ENCODE results near the gene SAP30BP.

Gene SAP30BP

DNA sequence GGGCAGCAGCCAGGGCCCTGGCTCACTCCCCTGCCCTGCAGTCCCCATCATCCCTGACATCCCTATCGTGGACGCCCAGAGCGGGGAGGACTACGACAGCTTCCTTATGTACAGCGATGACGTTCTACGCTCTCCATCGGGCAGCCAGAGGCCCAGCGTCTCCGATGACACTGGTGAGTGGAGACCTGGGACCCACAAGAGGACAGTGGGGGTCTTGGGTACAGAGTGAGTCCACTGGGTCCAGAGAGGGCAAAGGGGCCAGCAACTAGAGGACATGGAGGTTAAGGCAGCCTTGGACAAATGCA lies 85.2 kb downstream of the SAP30BP start:
- peaks cover 4% of the 10 kb centered on the region for H3F3A ChIP-seq (ENCODE audit: control insufficient read depth, insufficient read depth)
- H3K9me2 ChIP-seq (replicated peaks; ENCODE audit: control insufficient read depth, low read length): no peaks in the 10 kb centered on the region
- H3K79me2 ChIP-seq (ENCODE audit: control insufficient read depth, low read length): no peaks in the 10 kb centered on the region
- TF ChIP-seq, protein P1, sequence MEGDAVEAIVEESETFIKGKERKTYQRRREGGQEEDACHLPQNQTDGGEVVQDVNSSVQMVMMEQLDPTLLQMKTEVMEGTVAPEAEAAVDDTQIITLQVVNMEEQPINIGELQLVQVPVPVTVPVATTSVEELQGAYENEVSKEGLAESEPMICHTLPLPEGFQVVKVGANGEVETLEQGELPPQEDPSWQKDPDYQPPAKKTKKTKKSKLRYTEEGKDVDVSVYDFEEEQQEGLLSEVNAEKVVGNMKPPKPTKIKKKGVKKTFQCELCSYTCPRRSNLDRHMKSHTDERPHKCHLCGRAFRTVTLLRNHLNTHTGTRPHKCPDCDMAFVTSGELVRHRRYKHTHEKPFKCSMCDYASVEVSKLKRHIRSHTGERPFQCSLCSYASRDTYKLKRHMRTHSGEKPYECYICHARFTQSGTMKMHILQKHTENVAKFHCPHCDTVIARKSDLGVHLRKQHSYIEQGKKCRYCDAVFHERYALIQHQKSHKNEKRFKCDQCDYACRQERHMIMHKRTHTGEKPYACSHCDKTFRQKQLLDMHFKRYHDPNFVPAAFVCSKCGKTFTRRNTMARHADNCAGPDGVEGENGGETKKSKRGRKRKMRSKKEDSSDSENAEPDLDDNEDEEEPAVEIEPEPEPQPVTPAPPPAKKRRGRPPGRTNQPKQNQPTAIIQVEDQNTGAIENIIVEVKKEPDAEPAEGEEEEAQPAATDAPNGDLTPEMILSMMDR (IDR thresholded peaks at IDR 0.05; ENCODE audit: low read depth, low read length, poor library complexity, severe bottlenecking): no peak
- TF ChIP-seq EZH2phosphoT487 (IDR thresholded peaks at IDR 0.05; ENCODE audit: borderline replicate concordance, low read length): no peak
- H3K4me1 ChIP-seq (ENCODE audit: control insufficient read depth, low read length): peaks cover 39% of the 10 kb centered on the region
- no peaks in the 10 kb centered on the region for H3K36me3 ChIP-seq (ENCODE audit: control insufficient read depth, low read length)
- H3K4me3 ChIP-seq (ENCODE audit: low read length): no peak overlapping the region
- no peak overlapping the region for H3K27ac ChIP-seq (ENCODE audit: low read depth, low read length)
- H4K20me1 ChIP-seq (ENCODE audit: control insufficient read depth, insufficient read depth, low read depth, low read length): no peaks in the 10 kb centered on the region
- H3K27me3 ChIP-seq (ENCODE audit: control insufficient read depth, low read length): no peaks in the 10 kb centered on the region
- no peak overlapping the region for H3K4me2 ChIP-seq (ENCODE audit: low read length)
- H3K9me3 ChIP-seq (ENCODE audit: control insufficient read depth, insufficient read depth, low read length): no peaks in the 10 kb centered on the region

DNA sequence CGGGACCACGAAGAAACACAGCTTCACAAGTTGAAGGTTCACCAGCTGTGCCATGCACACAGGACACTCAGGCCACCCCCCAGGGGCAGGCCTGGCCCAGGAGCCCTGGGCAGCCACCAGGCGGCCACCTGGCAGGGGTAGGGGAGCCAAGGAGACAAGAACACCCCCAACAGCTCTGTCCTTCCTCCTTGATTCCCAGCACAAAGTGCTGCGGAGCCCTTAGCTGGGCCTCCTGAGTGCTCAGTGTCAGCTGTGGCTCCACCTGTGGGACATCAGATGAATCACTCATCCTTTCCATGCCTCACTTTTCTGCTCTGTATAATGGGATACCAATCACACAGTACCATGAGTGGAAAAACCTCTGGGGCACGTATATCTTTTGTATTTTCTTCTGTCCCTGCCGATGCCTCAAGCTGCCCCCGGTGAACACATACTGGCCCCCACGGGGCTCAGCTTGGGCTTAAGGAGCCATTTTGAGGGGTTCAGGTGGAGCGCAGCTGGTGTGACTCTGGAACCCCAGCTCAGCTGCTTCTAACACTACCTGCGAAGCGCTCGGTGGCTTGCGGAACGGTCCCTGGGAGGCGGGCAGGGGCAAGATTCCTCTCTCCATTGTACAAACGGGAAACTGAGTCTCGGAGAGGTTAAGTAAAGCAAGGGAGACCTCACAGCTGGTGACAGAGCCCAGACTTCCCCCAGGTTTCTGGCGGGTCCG lies 85.8 kb downstream of the SAP30BP start:
- Histone ChIP-seq H3K27me3 (ENCODE audit: control insufficient read depth, low read length) (no peaks in the 10 kb centered on the region), H3K4me2 (ENCODE audit: low read length) (peak overlapping the region; percentile 78), H3K27ac (ENCODE audit: low read depth, low read length) (no peak overlapping the region), H3K4me3 (ENCODE audit: low read length) (peak overlapping the region; percentile 81), H3K9me2 (replicated peaks; ENCODE audit: control insufficient read depth, low read length) (no peaks in the 10 kb centered on the region), H3K79me2 (ENCODE audit: control insufficient read depth, low read length) (no peaks in the 10 kb centered on the region), H3K36me3 (ENCODE audit: control insufficient read depth, low read length) (no peaks in the 10 kb centered on the region), H4K20me1 (ENCODE audit: control insufficient read depth, insufficient read depth, low read depth, low read length) (no peaks in the 10 kb centered on the region), H3F3A (ENCODE audit: control insufficient read depth, insufficient read depth) (peaks cover 4% of the 10 kb centered on the region), H3K9me3 (ENCODE audit: control insufficient read depth, insufficient read depth, low read length) (no peaks in the 10 kb centered on the region), H3K4me1 (ENCODE audit: control insufficient read depth, low read length) (peaks cover 36% of the 10 kb centered on the region)
- TF ChIP-seq EZH2phosphoT487 (IDR thresholded peaks at IDR 0.05; ENCODE audit: borderline replicate concordance, low read length): no peak
- TF ChIP-seq, protein P1 (IDR thresholded peaks at IDR 0.05; ENCODE audit: low read depth, low read length, poor library complexity, severe bottlenecking): no peak

DNA sequence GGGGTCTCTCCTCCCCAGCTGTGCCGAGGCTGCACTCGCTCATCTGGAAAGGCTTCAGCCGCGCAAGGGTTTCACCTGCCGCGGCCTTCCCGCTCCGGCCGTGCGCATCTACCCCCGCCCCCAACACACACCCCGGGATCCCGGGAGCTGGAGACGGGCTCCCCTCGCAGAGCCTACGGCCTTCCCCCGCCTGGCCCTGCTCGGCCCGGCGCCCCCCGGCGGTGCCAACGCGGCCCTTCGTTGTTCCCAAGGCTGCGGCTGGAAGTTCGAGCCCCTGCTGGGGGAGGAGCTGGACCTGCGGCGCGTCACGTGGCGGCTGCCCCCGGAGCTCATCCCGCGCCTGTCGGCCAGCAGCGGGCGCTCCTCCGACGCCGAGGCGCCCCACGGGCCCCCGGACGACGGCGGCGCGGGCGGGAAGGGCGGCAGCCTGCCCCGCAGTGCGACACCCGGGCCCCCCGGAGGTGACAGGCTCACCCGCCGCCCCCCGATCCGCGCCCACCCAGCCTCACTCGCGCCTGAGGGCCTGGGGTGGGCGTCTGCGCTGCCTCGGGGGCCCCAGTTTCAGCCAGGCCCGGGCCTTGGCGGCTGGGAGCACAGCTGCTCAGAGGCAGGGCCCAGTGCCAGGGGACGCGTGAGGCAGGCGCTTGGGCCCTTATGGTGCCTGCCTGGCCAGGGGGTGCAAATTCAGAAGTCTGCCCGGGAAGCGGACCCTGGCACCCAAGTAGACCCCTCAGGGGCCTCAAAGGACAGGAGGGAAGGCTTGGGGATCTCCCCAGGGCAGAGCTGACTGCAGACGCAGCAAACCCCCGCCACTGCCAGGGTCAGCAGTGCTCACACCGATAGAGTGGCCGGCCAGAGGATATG lies 86.6 kb downstream of the SAP30BP start:
- Histone ChIP-seq H3K27me3 (ENCODE audit: control insufficient read depth, low read length) (no peaks in the 10 kb centered on the region), H4K20me1 (ENCODE audit: control insufficient read depth, insufficient read depth, low read depth, low read length) (no peaks in the 10 kb centered on the region), H3F3A (ENCODE audit: control insufficient read depth, insufficient read depth) (peaks cover 4% of the 10 kb centered on the region), H3K27ac (ENCODE audit: low read depth, low read length) (no peak overlapping the region), H3K9me2 (replicated peaks; ENCODE audit: control insufficient read depth, low read length) (no peaks in the 10 kb centered on the region), H3K4me1 (ENCODE audit: control insufficient read depth, low read length) (peaks cover 34% of the 10 kb centered on the region), H3K4me3 (ENCODE audit: low read length) (peak overlapping the region; percentile 81), H3K4me2 (ENCODE audit: low read length) (peak overlapping the region; percentile 78), H3K9me3 (ENCODE audit: control insufficient read depth, insufficient read depth, low read length) (no peaks in the 10 kb centered on the region), H3K79me2 (ENCODE audit: control insufficient read depth, low read length) (no peaks in the 10 kb centered on the region), H3K36me3 (ENCODE audit: control insufficient read depth, low read length) (no peaks in the 10 kb centered on the region)
- TF ChIP-seq EZH2phosphoT487 (IDR thresholded peaks at IDR 0.05; ENCODE audit: borderline replicate concordance, low read length): no peak
- TF ChIP-seq, protein P1 (IDR thresholded peaks at IDR 0.05; ENCODE audit: low read depth, low read length, poor library complexity, severe bottlenecking): peak; percentile 72
